K562 (cell line): Measurements from ENCODE around the gene ZNF680. TPM values are rescaled to one million over a fixed set of nuclear protein-coding genes. Genes with fewer than 3 reads are reported as not detected.
A peak's percentile ranks its signal among the peaks of the same experiment; 100 is the strongest.

Experiments used
- DEAF1 ChIP-seq: fragments of 450-650 bp; formaldehyde crosslinking; IDR thresholded peaks from 2 replicates; pipeline ENCODE4 v1.4.0; 2020; ENCODE audit warnings: mild to moderate bottlenecking, moderate library complexity
- EZH2 ChIP-seq: IDR thresholded peaks from 2 replicates; pipeline ENCODE4 v1.6.1; 2012; ENCODE audit warnings: low read depth, mild to moderate bottlenecking, inconsistent platforms, low read length, borderline replicate concordance
- PPARD ChIP-seq: fragments of 250-450 bp; sonication (Bioruptor Pico); IDR thresholded peaks from 2 replicates; pipeline ENCODE4 v1.8.0; 2022; ENCODE audit warnings: inconsistent platforms, mild to moderate bottlenecking, moderate library complexity
- RFX7 ChIP-seq: fragments of 250-450 bp; sonication (Bioruptor Pico); IDR thresholded peaks from 2 replicates; pipeline ENCODE4 v1.5.1; 2021; ENCODE audit warnings: mild to moderate bottlenecking
- TCF3 ChIP-seq: sonication (generic); formaldehyde crosslinking; IDR thresholded peaks from 2 replicates; pipeline ENCODE4 v1.4.0; 2020; ENCODE audit warnings: mild to moderate bottlenecking, missing genetic modification reagents
- TCFL5 ChIP-seq: fragments of 250-450 bp; sonication (Bioruptor Pico); conservative IDR thresholded peaks from 2 replicates; pipeline ENCODE4 v1.6.1; 2021; ENCODE audit warnings: mild to moderate bottlenecking, moderate library complexity, matching md5 sums
- ZBTB9 ChIP-seq: fragments of 450-650 bp; formaldehyde crosslinking; IDR thresholded peaks from 2 replicates; pipeline ENCODE4 v1.4.0; 2020; ENCODE audit warnings: mild to moderate bottlenecking, moderate library complexity
- ZNF41 ChIP-seq: fragments of 250-450 bp; sonication (Bioruptor Pico); conservative IDR thresholded peaks from 2 replicates; pipeline ENCODE4 v1.4.0; 2020; ENCODE audit warnings: mild to moderate bottlenecking
- polyA plus RNA-seq, 8 experiments: library from polyadenylated mRNA; depleted of rRNA in 4 of 8; stranded (reverse) in 5 of 8; unstranded in 3 of 8; fragments of >200 nt; fragmentation: Nextera tagmentation in 2 of 8; fragmentation: Illumina TruSeq in 1 of 8; extraction: Ambion mirVana in 2 of 8; extraction: Trizol in 1 of 8; gene quantifications; 2 replicates each; pipeline versions ENCODE4 v1.2.1 to v1.2.3, GENCODE V29; 2011 to 2014; ENCODE audit warnings: inconsistent platforms in 1 of 8, missing spikeins in 1 of 8
- total RNA-seq, 7 experiments: library from RNA; depleted of rRNA in 6 of 7; stranded (reverse); fragments of >200 nt in 6 of 7; fragmentation: Illumina TruSeq in 2 of 7; extraction: Trizol in 2 of 7; gene quantifications; 2 replicates each; pipeline versions ENCODE4 v1.2.1 to v1.2.3, GENCODE V29; 2011 to 2021; ENCODE audit warnings: low replicate concordance in 1 of 7

ZNF680 gene
- total and polyA plus RNA-seq, 9 of the 15 experiments (the other 6 are each of a cell fraction or from before 2014, with no cell fraction given), result 7.0 to 25.0 (median 12.0) TPM

GRCh38 chr7:64581926-64582894 lies 19.3 kb upstream of the ZNF680 start (continued):
- TF ChIP-seq RFX7 (CRISPR knock-in tag) (no peak), ZNF41 (no peak), DEAF1 (CRISPR knock-in tag) (no peak), TCFL5 (CRISPR knock-in tag) (no peak), EZH2 (no peak), ZBTB9 (CRISPR knock-in tag) (no peak), TCF3 (peak; percentile 61), PPARD (no peak)
